HG03571 (cell line): ENCODE data around the gene PRICKLE2.
"Not testable (repeated sequence)": the region's sequence is repeated elsewhere in the genome, so short reads cannot be mapped to it uniquely, and the experiment has no call there.

Source experiments
- ATAC-seq: cut with Tn5 transposase; IDR thresholded peaks from one replicate; pipeline ENCODE4 v1.9.1; 2021; ENCODE audit not compliant: unreplicated experiment

PRICKLE2 gene

DNA sequence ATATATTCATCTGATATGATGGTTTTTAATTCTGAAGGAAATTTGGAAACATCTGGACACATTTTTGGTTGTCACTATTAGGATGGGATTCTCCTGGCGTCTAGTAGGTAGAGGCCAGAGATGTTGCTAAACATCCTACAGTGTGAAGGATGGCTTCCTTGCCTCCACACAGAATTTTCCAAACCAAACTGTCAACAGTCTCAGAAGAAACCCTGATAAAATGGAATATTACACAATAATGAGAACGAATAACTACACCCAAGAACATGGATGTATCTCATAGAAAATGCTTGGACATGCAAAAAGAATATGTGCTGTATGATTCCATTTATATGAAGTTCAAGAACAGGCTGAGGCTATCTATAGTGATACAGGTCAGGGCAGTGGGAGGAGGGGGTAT lies 122.1 kb downstream of the PRICKLE2 start:
- no peak for ATAC-seq

DNA sequence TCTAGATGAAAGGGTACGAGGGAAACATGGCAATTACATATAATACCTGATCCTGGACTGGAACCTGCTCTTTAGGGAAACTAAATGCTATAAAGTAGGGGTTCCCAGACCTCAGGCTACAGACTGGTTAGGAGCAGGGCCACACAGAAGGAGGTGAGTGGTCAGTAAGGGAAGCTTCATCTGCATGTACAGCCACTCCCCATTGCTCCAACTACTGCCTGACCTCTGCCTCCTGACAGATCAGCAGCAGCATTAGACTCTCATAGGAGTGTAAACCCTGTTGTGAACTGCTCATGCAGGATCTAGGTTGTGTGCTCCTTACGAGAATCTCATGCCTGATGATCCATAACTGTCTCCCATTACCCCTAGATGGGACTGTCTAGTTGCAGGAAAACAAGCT lies 123.1 kb downstream of the PRICKLE2 start:
- no peak for ATAC-seq

DNA sequence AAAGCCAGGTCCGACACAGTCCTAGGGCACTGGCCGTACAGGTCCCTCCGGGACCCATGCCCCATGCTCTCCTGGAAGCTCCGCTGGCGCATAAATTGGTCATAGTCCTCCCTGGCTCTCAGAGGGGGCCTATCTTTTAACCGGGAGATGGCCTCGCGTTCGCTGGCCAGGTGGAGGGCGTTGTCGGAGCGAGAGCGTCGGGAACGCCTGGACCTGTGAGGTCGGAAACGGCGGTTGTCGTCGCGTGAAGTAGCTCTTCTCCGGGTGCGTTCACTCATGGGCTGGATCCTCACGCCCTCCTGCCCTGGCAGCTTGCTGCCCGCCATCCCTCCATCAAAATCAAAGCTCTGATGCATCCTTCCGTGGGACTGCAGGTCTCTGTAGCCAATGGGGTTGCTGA lies 126.0 kb downstream of the PRICKLE2 start:
- ATAC-seq: no peak

- ATAC-seq: no peak
Observed at GRCh38 chr3:64098670-64099069, 126.6 kb downstream of the PRICKLE2 start.

GRCh38 chr3:64097920-64098319 lies 127.3 kb downstream of the PRICKLE2 start:
- ATAC-seq: no peak

DNA sequence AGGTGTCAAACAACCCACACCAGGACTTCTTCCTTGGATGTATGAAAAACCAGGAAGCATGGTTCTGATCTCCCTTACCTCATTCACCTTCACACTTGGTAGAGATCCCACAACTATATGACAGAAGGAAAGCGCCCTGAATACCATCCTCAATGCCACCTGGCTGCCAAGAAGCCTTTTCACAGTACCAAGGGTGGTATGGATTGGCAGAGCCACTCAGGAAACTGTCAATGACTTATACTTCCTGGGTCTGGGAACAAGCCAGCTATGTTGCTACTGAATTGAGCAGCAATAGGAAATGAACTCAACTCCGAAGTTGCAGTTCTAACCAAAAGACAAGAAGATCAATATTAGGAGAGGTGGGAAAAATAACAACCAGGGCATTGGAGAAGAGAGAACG lies 129.5 kb downstream of the PRICKLE2 start:
- ATAC-seq: no peak

GRCh38 chr3:64094713-64095079 lies 130.6 kb downstream of the PRICKLE2 start:
- no peak for ATAC-seq

GRCh38 chr3:64093825-64094712 lies 131.2 kb downstream of the PRICKLE2 start:
- ATAC-seq: no peak

GRCh38 chr3:64093211-64093610 lies 132.1 kb downstream of the PRICKLE2 start:
- ATAC-seq: no peak

- no peak for ATAC-seq
Observed at GRCh38 chr3:64091501-64091900, 133.8 kb downstream of the PRICKLE2 start.

- not testable (repeated sequence) for ATAC-seq
Observed at GRCh38 chr3:64089386-64089785, 135.9 kb downstream of the PRICKLE2 start.

GRCh38 chr3:64088408-64089205 lies 136.7 kb downstream of the PRICKLE2 start:
- no peak for ATAC-seq

DNA sequence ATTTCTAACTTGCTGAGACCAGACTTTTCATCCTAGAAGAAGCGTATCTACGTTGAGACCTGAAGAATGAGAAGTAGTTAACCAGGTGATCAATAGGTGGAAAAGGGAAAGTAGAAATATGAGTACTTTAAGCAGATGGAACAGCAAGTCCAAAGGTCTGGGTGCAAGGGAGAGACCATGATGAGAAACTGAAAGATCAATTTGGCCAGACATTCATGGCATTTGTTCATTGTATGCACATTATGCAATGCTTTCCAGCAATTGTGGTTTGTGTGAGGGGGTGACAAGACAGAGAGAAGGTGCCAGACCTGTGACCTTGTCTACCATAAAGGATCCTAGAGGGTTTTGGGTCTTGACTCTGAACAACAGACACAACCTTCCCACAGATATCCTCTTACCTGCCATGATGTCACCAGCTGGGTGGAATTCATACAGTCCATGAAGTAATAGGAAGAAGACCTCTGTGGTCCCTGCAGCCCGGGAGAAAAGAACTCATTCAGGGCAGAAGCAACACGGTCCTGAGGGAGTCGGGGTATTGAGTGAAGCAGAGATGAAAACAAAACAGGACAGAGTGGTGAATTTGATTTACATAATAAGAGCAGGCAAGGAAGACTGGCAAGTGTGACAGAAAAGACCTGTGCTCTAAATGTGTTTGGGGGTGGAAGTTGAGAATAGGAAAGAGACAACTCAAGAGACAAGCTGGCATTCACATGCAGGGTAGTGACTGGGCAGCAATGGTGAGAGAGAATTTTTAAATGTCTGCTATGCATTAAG lies 138.6 kb downstream of the PRICKLE2 start:
- no peak for ATAC-seq

DNA sequence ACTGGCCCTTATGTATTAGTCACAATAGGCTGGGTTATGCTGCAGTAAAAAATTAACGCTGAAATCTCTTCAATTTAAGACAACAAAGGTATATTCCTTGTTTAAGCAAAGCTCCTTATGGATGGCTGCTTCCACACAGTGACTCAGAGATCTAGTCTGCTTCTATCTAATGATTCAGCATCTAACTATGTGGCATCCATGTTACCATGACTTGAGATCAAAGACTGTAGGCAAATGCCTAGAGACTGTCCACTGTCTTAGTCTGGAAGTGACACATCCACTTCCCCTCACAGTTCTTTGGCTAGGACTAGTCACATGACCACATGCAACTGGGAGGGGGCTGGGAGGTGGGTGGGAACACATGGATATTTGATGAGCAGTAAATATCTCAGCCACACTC lies 140.6 kb downstream of the PRICKLE2 start:
- ATAC-seq: no peak

DNA sequence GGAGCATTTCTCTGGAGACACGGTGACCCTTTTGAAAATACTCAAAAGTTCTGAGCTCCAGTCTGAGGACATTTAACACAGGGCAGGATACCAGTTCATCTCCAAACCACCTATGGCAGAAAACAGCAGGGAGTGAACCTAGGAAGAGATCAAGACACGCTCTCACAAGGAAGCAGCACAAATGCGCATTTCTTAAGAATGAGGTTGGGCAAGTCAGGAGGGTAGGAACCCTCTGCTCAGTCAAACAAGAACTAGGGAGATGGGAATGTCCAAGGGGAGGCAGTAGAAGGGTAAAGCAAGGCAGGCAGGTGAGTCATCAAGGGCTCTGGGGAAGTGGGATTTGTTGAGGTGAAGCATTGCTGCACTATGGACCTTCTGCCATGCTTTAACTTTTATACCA lies 141.7 kb downstream of the PRICKLE2 start:
- no peak for ATAC-seq

- no peak for ATAC-seq
Observed at GRCh38 chr3:64082961-64083541, 142.2 kb downstream of the PRICKLE2 start.

DNA sequence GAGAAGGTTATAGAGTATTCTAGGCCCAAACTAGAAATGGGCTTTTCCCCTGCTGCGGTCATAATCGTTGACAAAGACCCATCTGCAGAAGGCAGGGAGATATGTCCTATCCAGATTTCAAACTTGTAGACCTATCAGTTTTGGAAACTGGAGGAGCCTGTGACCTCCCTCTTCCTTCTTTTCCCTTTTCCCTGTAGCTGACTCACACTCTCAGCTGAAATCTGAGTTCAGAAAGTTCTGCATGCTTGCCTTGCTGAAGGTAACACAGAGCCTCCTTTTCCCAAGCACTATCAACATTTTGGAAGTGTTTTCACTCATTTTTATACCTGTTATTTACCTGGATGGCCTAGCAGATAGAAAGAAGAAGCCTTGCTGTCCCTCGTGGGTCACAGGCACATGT lies 142.9 kb downstream of the PRICKLE2 start:
- ATAC-seq: no peak

GRCh38 chr3:64081235-64081630 lies 144.0 kb downstream of the PRICKLE2 start:
- ATAC-seq: no peak

DNA sequence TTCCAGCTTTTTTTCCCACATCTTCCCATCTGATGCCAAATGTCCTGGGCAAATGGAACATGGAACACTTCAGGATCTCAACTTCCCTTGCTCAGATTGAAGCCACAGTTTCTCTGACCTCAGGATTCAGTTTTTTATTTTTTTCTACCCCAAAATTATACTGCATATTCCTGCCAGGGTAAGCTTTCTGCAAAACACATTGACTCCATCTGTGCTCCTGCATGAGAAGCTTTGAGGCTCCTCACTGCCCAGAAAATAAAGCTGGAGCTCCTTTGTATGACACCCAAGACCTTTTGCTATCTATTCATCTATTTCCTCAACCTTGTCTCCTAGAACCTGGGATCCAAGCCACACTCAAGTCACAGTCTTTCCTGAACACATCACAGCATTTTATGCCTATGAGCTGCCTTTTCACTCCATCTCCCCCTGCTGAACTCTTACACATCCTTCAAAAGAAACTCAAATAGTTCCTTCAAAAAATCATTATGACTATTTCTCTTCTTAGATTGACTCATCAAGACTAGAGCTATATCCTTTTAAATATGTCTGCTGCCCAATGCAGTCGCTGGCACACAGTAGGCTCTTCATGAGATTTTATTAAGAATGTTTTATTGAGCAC lies 144.5 kb downstream of the PRICKLE2 start:
- ATAC-seq: no peak

DNA sequence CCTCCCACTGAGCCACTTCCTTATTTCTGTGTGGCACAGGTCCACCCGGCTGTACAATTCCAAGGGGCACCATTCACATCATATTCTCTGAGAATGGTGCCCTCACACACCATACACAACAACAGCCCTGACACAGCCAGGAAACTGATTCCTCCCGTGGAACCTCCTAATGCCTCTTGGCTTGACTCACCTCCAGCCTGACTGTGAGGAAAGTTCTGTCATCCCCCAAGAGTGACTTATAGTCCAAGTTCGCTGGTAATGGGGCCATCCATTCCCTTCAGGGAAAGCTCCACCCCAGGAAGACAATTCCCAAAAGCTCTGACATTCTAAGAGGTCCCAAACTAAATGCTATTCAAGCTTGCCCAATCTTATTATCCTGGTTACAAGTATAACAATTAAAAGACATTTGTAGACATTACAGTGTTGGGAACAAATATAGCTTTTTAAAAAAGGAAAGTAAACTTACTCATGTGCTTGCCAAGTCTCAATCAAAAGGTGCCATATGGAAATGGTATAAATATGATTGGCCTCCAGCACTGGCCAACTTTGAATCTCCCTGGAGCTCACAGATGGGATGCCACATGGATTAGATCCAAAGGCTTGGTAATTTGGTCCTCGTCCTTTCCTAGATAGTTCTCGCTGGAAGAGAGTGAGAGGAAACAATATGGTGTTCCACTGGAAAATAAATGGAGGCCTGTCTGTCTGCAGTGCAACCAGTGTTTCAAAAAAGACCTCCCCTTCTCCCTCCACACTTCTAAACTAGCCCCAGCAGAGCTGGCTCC lies 145.7 kb downstream of the PRICKLE2 start:
- ATAC-seq: no peak
